RWPE2 (cell line): ENCODE measurements around the gene SFXN2.

Experiments
- ATAC-seq: fragments of 200-7000 bp; cut with Tn5 transposase; 3 replicates; pipeline ENCODE4 v1.9.1; 2021; ENCODE audit warnings: low read depth
- DNase-seq: peaks from one replicate; pipeline ENCODE4 v3.0.0-alpha.2; 2020; ENCODE audit warnings: low spot score
- H3K27ac ChIP-seq: fragments of 450-650 bp; 2 replicates; pipeline ENCODE4 v1.5.1; 2017; ENCODE audit warnings: mild to moderate bottlenecking; ENCODE audit not compliant: poor library complexity, severe bottlenecking
- H3K27me3 ChIP-seq: fragments of 250-450 bp; sonication (Bioruptor Pico); 2 replicates; pipeline ENCODE4 v1.5.1; 2021; ENCODE audit warnings: mild to moderate bottlenecking, moderate library complexity; ENCODE audit not compliant: insufficient read depth, poor library complexity, severe bottlenecking
- H3K36me3 ChIP-seq: fragments of 250-450 bp; sonication (Bioruptor Pico); 2 replicates; pipeline ENCODE4 v1.5.1; 2020; ENCODE audit warnings: low read depth, mild to moderate bottlenecking, moderate library complexity
- H3K4me1 ChIP-seq: fragments of 250-450 bp; sonication (Bioruptor Pico); 2 replicates; pipeline ENCODE4 v1.5.1; 2021; ENCODE audit warnings: mild to moderate bottlenecking, moderate library complexity; ENCODE audit not compliant: insufficient read depth, poor library complexity, severe bottlenecking
- H3K4me3 ChIP-seq: fragments of 250-450 bp; sonication (Bioruptor Pico); 2 replicates; pipeline ENCODE4 v1.5.1; 2021; ENCODE audit warnings: mild to moderate bottlenecking, moderate library complexity; ENCODE audit not compliant: severe bottlenecking
- H3K9me3 ChIP-seq: fragments of 250-450 bp; sonication (Bioruptor Pico); 2 replicates; pipeline ENCODE4 v1.5.1; 2021; ENCODE audit warnings: mild to moderate bottlenecking, moderate library complexity; ENCODE audit not compliant: severe bottlenecking
- CTCF ChIP-seq: fragments of 450-650 bp; IDR thresholded peaks from one replicate; pipeline ENCODE4 v1.5.1; 2017; ENCODE audit warnings: mild to moderate bottlenecking, moderate library complexity; ENCODE audit not compliant: poor library complexity, severe bottlenecking

The SFXN2 gene

GRCh38 chr10:102743588-102744373 lies 29.3 kb downstream of the SFXN2 start, which contains the start of gene WBP1L:
Gene WBP1L (plus strand): TSS chr10:102743948. CDS start chr10:102744054, 106 bp downstream.
- peak; percentile 95 for ATAC-seq
- no peak for TF ChIP-seq CTCF
- H3K4me3 ChIP-seq, result peak within 1 kb of the TSS; percentile 69
- H3K4me1 ChIP-seq, result peaks cover 15% of the 10 kb centered on the region
- H3K9me3 ChIP-seq, result no peaks in the 10 kb centered on the region
- no peaks in the 10 kb centered on the region for H3K27me3 ChIP-seq
- DNase-seq, result peak; percentile 94
- no peaks in the 10 kb centered on the region for H3K36me3 ChIP-seq
- H3K27ac ChIP-seq, result peak within 1 kb of the TSS; percentile 24

GRCh38 chr10:102744374-102745051 lies 30.1 kb downstream of the SFXN2 start:
- ATAC-seq, result peak; percentile 22; the same call in 2 of the 3 replicates
- peaks cover 15% of the 10 kb centered on the region for H3K4me1 ChIP-seq
- no peaks in the 10 kb centered on the region for H3K27me3 ChIP-seq
- no peak for DNase-seq
- H3K27ac ChIP-seq, result peak overlapping the region; percentile 24
- H3K4me3 ChIP-seq, result peak overlapping the region; percentile 69
- H3K9me3 ChIP-seq, result no peaks in the 10 kb centered on the region
- TF ChIP-seq CTCF, result no peak
- H3K36me3 ChIP-seq, result no peaks in the 10 kb centered on the region

GRCh38 chr10:102745157-102745556 lies 30.7 kb downstream of the SFXN2 start:
- no peaks in the 10 kb centered on the region for H3K27me3 ChIP-seq
- H3K27ac ChIP-seq, result no peak overlapping the region
- H3K36me3 ChIP-seq, result no peaks in the 10 kb centered on the region
- H3K4me3 ChIP-seq, result peak overlapping the region; percentile 69
- DNase-seq, result no peak
- no peak for ATAC-seq
- H3K9me3 ChIP-seq, result no peaks in the 10 kb centered on the region
- peaks cover 15% of the 10 kb centered on the region for H3K4me1 ChIP-seq
- TF ChIP-seq CTCF, result no peak

- Histone ChIP-seq H3K4me1 (peaks cover 4% of the 10 kb centered on the region), H3K9me3 (no peaks in the 10 kb centered on the region), H3K27ac (peak overlapping the region; percentile 27), H3K36me3 (no peaks in the 10 kb centered on the region), H3K27me3 (no peaks in the 10 kb centered on the region), H3K4me3 (no peak overlapping the region)
- DNase-seq, result no peak
- no peak for ATAC-seq
- TF ChIP-seq CTCF, result no peak
Observed at GRCh38 chr10:102752266-102752930, 38.0 kb downstream of the SFXN2 start.
